DND-41 (cell line): ENCODE measurements around the gene PDE7B.

Source experiments
- ATAC-seq: fragments of 200-7000 bp; cut with Tn5 transposase; 3 replicates; pipeline ENCODE4 v1.9.1; 2021; ENCODE audit warnings: low read depth; ENCODE audit not compliant: insufficient read depth
- DNase-seq: peaks from one replicate; pipeline ENCODE4 v3.0.0-alpha.2; 2020
- H2AFZ ChIP-seq: 2 replicates; pipeline ENCODE4 v1.6.0; 2012; ENCODE audit warnings: low read depth, low read length
- H3K27ac ChIP-seq: 2 replicates; pipeline ENCODE4 v1.5.1; 2012; ENCODE audit warnings: low read length, inconsistent platforms
- H3K27me3 ChIP-seq: fragments of 200-600 bp; sonication (generic); 2 replicates; pipeline ENCODE4 v1.6.0; 2012; ENCODE audit warnings: low read length, mild to moderate bottlenecking, inconsistent platforms; ENCODE audit not compliant: insufficient read depth, poor library complexity
- H3K36me3 ChIP-seq: 2 replicates; pipeline ENCODE4 v1.5.1; 2012; ENCODE audit warnings: low read length, inconsistent platforms; ENCODE audit not compliant: insufficient read depth
- H3K4me1 ChIP-seq: 2 replicates; pipeline ENCODE4 v1.5.1; 2012; ENCODE audit warnings: mild to moderate bottlenecking, low read length; ENCODE audit not compliant: insufficient read depth
- H3K4me2 ChIP-seq: 2 replicates; pipeline ENCODE4 v1.6.0; 2012; ENCODE audit warnings: mild to moderate bottlenecking, moderate library complexity, low read length, inconsistent platforms; ENCODE audit not compliant: insufficient read depth
- H3K4me3 ChIP-seq, 2 experiments: fragments of 200-600 bp in 1 of 2; shearing (Covaris generic) in 1 of 2; 2 replicates each; pipeline ENCODE4 v1.5.1; 2012 to 2016; ENCODE audit warnings: inconsistent platforms in 2 of 2, low read length in 2 of 2, mild to moderate bottlenecking in 2 of 2, low read depth in 1 of 2, moderate library complexity in 1 of 2
- H3K79me2 ChIP-seq: 2 replicates; pipeline ENCODE4 v1.6.0; 2012; ENCODE audit warnings: low read length, inconsistent platforms; ENCODE audit not compliant: insufficient read depth
- H3K9ac ChIP-seq: 2 replicates; pipeline ENCODE4 v1.6.0; 2012; ENCODE audit warnings: low read depth, mild to moderate bottlenecking, inconsistent platforms, low read length, moderate library complexity
- H3K9me3 ChIP-seq: 2 replicates; pipeline ENCODE4 v1.5.1; 2012; ENCODE audit warnings: low read length, moderate library complexity, mild to moderate bottlenecking, inconsistent platforms; ENCODE audit not compliant: insufficient read depth, severe bottlenecking
- H4K20me1 ChIP-seq: 2 replicates; pipeline ENCODE4 v1.6.0; 2012; ENCODE audit warnings: low read length; ENCODE audit not compliant: insufficient read depth
- CTCF ChIP-seq: IDR thresholded peaks from 2 replicates; pipeline ENCODE4 v1.5.1; 2012; ENCODE audit warnings: borderline replicate concordance, low read length, moderate library complexity, mild to moderate bottlenecking; ENCODE audit not compliant: poor library complexity, severe bottlenecking; ENCODE audit errors: extremely low read depth
- EZH2 ChIP-seq: IDR thresholded peaks from 3 replicates; pipeline ENCODE4 v1.6.1; 2012; ENCODE audit warnings: borderline replicate concordance, low read depth, mild to moderate bottlenecking, moderate library complexity, low read length, inconsistent platforms; ENCODE audit not compliant: severe bottlenecking

Gene PDE7B

GRCh38 chr6:135987226-135987625 lies 135.7 kb downstream of the PDE7B start:
- Histone ChIP-seq H3K27me3 (peaks cover 14% of the 10 kb centered on the region), H3K9me3 (no peaks in the 10 kb centered on the region)
- TF ChIP-seq CTCF (no peak), EZH2 (no peak)

GRCh38 chr6:135990439-135990838 lies 138.9 kb downstream of the PDE7B start:
- DNase-seq (no peak), ATAC-seq (no peak)
- Histone ChIP-seq H2AFZ (no peak overlapping the region), H3K9me3 (no peaks in the 10 kb centered on the region), H3K4me2 (no peak overlapping the region), H3K4me3 (no peak overlapping the region), H4K20me1 (no peaks in the 10 kb centered on the region), H3K27ac (no peak overlapping the region), H3K79me2 (no peaks in the 10 kb centered on the region), H3K4me1 (no peaks in the 10 kb centered on the region), H3K27me3 (peaks cover 12% of the 10 kb centered on the region), H3K9ac (no peak overlapping the region), H3K36me3 (no peaks in the 10 kb centered on the region)
- TF ChIP-seq CTCF (no peak), EZH2 (no peak)

More at GRCh38 chr6:135987226-135987625, 135.7 kb downstream of the PDE7B start:
- Histone ChIP-seq H3K9ac (no peak overlapping the region), H3K36me3 (no peaks in the 10 kb centered on the region), H4K20me1 (no peaks in the 10 kb centered on the region), H3K79me2 (no peaks in the 10 kb centered on the region), H3K27ac (no peak overlapping the region), H3K4me3 (no peak overlapping the region), H3K4me2 (no peak overlapping the region), H3K4me1 (no peaks in the 10 kb centered on the region), H2AFZ (no peak overlapping the region)
- DNase-seq (no peak), ATAC-seq (no peak)

- Histone ChIP-seq H3K79me2 (no peaks in the 10 kb centered on the region), H3K9me3 (no peaks in the 10 kb centered on the region), H3K36me3 (no peaks in the 10 kb centered on the region), H4K20me1 (no peaks in the 10 kb centered on the region), H3K27me3 (peaks cover 13% of the 10 kb centered on the region), H3K4me3 (no peak overlapping the region), H3K9ac (no peak overlapping the region), H3K4me2 (no peak overlapping the region), H2AFZ (no peak overlapping the region), H3K27ac (no peak overlapping the region), H3K4me1 (no peaks in the 10 kb centered on the region)
- ATAC-seq (no peak), DNase-seq (no peak)
- no peak for TF ChIP-seq EZH2
- TF ChIP-seq CTCF = no peak
Observed at GRCh38 chr6:135990855-135991464, 139.5 kb downstream of the PDE7B start.
